Measurements from ENCODE around the gene HOXB13. TPM values are rescaled to one million over a fixed set of nuclear protein-coding genes. Genes with fewer than 3 reads are reported as not detected.

Gene HOXB13
- total RNA-seq, 2 experiments from 2014 or later: not detected

GRCh38 chr17:48761114-48761513 lies 32.6 kb upstream of the HOXB13 start:
- CTCF ChIA-PET: no interaction called here
- H3K27ac Mint-ChIP-seq: no peak overlapping the region
- intact Hi-C loops (cut with DNase I, micrococcal nuclease): no loop called here
- H3K4me1 ChIP-seq (ENCODE audit: insufficient read depth, low read length): no peaks in the 10 kb centered on the region
- H3K4me3 ChIP-seq (ENCODE audit: low read length): no peak overlapping the region
- no peaks in the 10 kb centered on the region for H3K36me3 Mint-ChIP-seq (ENCODE audit: low read depth)
- no peaks in the 10 kb centered on the region for H3K4me1 Mint-ChIP-seq (ENCODE audit: low read depth)
- no peaks in the 10 kb centered on the region for H3K9me3 Mint-ChIP-seq
- no peak for ATAC-seq (ENCODE audit: poor library complexity)
- peaks cover 92% of the 10 kb centered on the region for H3K27me3 Mint-ChIP-seq
- H3K9me3 ChIP-seq (ENCODE audit: control insufficient read depth in 1 of 2, insufficient read depth in 1 of 2, low read length in 2 of 2): no peaks in the 10 kb centered on the region
- DNase-seq: no peak
- POLR2A ChIA-PET: no interaction called here
- H3K27me3 ChIP-seq (ENCODE audit: control insufficient read depth in 1 of 2, insufficient read depth in 2 of 2, low read length in 2 of 2): peaks cover 40 to 63% of the 10 kb centered on the region in 2 experiments
- no peak for TF ChIP-seq CTCF (IDR thresholded peaks at IDR 0.05)
- H3K36me3 ChIP-seq (ENCODE audit: insufficient read depth, low read length): no peaks in the 10 kb centered on the region
- no peak overlapping the region for H3K27ac ChIP-seq (ENCODE audit: low read depth in 1 of 2, low read length in 2 of 2)
- H3K4me3 Mint-ChIP-seq: no peak overlapping the region

- ChIA-PET POLR2A (no interaction called here), CTCF (no interaction called here)
- DNase-seq (no peak), ATAC-seq (ENCODE audit: poor library complexity) (no peak)
- Mint-ChIP-seq H3K9me3 (no peaks in the 10 kb centered on the region), H3K4me3 (no peak overlapping the region), H3K36me3 (ENCODE audit: low read depth) (no peaks in the 10 kb centered on the region), H3K27ac (no peak overlapping the region), H3K4me1 (ENCODE audit: low read depth) (no peaks in the 10 kb centered on the region), H3K27me3 (peaks cover 92% of the 10 kb centered on the region)
- no peaks in the 10 kb centered on the region for H3K9me3 ChIP-seq (ENCODE audit: control insufficient read depth in 1 of 2, insufficient read depth in 1 of 2, low read length in 2 of 2)
- no peaks in the 10 kb centered on the region for H3K4me1 ChIP-seq (ENCODE audit: insufficient read depth, low read length)
- peaks cover 42 to 66% of the 10 kb centered on the region in 2 experiments for H3K27me3 ChIP-seq (ENCODE audit: control insufficient read depth in 1 of 2, insufficient read depth in 2 of 2, low read length in 2 of 2)
- no peak overlapping the region for H3K27ac ChIP-seq (ENCODE audit: low read depth in 1 of 2, low read length in 2 of 2)
- H3K4me3 ChIP-seq (ENCODE audit: low read length): no peak overlapping the region
- intact Hi-C loops (cut with DNase I, micrococcal nuclease): no loop called here
- TF ChIP-seq CTCF (IDR thresholded peaks at IDR 0.05): no peak
- H3K36me3 ChIP-seq (ENCODE audit: insufficient read depth, low read length): no peaks in the 10 kb centered on the region
Observed at GRCh38 chr17:48760411-48760810, 31.9 kb upstream of the HOXB13 start.

- H3K36me3 ChIP-seq (ENCODE audit: insufficient read depth, low read length): no peaks in the 10 kb centered on the region
- Mint-ChIP-seq H3K4me1 (ENCODE audit: low read depth) (peaks cover 4% of the 10 kb centered on the region), H3K27me3 (peaks cover 92% of the 10 kb centered on the region), H3K4me3 (no peak overlapping the region), H3K9me3 (no peaks in the 10 kb centered on the region), H3K36me3 (ENCODE audit: low read depth) (no peaks in the 10 kb centered on the region), H3K27ac (no peak overlapping the region)
- intact Hi-C loops (cut with DNase I, micrococcal nuclease): no loop called here
- ATAC-seq (ENCODE audit: poor library complexity) (no peak), DNase-seq (no peak)
- peaks cover 9% of the 10 kb centered on the region for H3K4me1 ChIP-seq (ENCODE audit: insufficient read depth, low read length)
- no peak overlapping the region for H3K4me3 ChIP-seq (ENCODE audit: low read length)
- ChIA-PET POLR2A (no interaction called here), CTCF (no interaction called here)
- H3K9me3 ChIP-seq (ENCODE audit: control insufficient read depth in 1 of 2, insufficient read depth in 1 of 2, low read length in 2 of 2): peaks cover 0 to 9% of the 10 kb centered on the region in 2 experiments
- peaks cover 53 to 77% of the 10 kb centered on the region in 2 experiments for H3K27me3 ChIP-seq (ENCODE audit: control insufficient read depth in 1 of 2, insufficient read depth in 2 of 2, low read length in 2 of 2)
- no peak for TF ChIP-seq CTCF (IDR thresholded peaks at IDR 0.05)
- no peak overlapping the region for H3K27ac ChIP-seq (ENCODE audit: low read depth in 1 of 2, low read length in 2 of 2)
Observed at GRCh38 chr17:48759288-48759687, 30.7 kb upstream of the HOXB13 start.
